GM21526 (cell line): Measurements from ENCODE around the gene CCDC134.

Source experiments
- ATAC-seq: cut with Tn5 transposase; IDR thresholded peaks from one replicate; pipeline ENCODE4 v1.9.1; 2021; ENCODE audit warnings: moderate library complexity; ENCODE audit not compliant: unreplicated experiment, low FRiP score

Gene CCDC134

DNA sequence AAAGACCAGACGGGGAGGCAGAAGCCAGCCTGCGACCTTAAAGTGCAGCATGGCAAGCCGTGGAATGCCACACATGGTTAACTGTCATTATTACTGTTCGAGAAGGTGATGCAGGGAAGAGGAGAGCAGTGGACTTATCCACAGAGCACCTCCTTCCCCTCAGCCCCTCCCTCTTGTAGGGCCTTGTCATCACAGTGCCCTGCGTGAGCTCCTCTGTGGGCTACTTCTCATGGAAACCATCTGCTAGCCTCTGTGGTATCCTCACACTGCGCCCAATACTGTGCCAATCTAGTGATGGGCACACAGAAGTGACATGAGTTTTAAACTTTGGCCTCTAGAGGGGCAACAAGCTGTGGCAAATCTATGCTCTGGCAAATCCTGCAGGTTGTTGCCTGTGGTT is 18.2 kb upstream of the CCDC134 start:
- no peak for ATAC-seq

DNA sequence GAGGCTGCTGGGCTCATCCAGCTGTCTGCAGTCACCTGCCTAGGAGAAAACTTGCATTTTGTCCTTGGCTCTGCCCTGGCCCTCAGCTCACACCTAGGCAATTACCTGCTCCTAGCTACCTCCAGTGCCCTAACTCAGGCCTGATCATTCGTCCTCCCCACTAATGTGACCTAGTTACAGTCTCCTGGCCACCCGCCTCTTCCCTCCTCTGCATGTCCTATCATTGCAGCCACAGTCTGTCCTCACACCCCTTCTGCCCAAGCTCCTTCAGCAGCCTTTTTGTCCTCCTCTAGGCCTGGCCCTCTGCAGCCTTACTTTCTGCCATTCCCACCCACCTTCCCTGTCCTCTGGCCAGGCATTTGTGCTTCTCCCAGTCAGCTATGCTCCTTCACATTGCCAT is 17.7 kb upstream of the CCDC134 start:
- no peak for ATAC-seq

DNA sequence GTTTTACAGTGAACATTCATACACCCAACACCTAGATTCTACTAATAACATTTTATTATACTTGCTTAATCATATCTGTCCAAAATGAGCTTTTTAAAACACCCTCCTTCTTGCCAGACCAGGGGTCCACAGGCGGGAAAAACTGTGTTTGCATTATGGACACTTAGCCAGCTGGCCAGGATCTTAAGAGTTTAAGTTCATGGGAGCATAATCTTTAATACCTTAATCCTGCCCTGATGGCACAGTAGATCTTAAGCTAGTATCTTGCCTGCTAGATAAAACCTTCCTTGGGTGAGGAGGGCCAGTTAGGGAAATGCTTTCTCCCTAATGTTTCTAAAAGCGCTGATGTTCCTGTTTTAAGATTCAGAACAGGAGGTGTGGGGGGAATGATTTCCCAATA is 13.1 kb upstream of the CCDC134 start:
- no peak for ATAC-seq

DNA sequence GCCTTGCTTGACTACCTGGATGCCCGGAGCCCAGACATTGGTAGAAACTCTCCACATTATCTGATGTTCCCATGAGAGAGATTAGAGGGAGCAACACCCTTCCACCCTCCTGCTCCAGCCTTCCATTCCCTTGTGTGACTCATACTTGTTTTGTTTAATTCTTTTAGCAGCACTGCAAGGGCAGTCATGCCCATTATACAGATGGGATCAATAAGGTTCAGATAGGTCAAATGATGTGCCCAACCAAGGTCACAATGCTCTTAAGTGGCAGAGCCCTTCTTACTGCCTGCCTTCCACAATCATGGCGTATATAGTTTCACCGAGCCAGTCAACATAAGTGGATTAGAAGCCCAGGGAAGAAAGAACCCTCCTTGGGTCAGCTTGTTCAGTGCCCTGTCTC is 6.6 kb upstream of the CCDC134 start:
- ATAC-seq, result no peak

DNA sequence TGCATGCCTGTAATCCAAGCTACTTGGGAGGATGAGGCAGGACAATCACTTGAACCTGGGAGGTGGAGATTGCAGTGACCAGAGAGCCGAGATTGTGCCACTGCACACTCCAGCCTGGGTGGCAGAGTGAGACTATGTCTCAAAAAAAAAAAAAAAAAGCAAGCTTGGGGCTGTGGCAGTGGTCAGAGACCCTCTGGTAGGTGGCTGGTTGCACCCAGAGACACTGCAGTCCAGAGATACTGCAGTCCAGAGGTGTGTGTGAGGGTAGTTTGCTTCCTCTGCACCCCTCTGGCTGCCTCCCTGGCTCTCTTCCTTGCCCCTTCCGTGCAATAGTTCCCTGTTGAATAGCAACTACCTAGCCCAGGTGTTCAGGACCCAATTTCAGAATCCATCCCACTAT is 1.7 kb upstream of the CCDC134 start:
- no peak for ATAC-seq

DNA sequence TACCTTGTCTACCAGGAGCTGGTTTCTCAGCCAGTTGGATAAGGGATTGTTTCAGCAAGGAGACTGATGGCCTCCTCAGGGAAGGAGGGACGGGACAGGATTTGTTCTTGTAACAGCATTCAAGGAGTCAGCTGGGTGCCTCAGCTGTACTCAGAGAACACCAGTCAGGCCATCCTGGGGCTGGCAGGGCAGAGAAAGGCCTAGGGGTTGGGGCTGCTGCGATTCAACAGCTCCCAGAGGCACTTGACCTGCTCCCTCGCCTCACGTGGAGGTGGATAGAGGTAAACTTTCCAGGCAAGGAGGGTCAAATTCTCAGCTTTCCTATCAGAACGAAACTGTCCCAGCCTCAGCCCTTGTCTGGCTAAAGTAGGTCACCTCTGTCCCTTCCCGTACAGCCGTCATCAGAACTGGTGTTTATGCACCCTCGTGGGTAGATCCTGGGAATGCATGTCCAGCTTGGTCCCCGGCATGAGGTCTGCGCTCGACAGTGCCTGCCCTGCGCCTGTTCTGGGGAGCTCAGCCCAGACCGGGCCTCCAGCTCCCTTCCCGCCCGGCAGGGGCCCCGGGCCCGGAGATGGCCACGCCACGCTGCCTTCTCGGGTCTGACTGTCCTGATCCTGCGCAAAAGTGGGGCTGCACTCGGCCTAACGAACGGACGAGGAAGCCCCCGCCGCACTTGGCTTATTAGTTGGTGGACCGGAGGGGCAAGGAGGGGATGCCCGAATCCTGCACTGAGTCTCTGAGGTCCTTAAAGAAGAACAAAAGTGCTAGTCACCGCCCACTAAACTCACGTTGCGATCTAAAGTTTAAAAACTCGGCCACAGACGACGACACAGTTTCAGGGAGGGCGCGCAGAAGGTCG is 762 bp upstream of the CCDC134 start:
- ATAC-seq, result peak; percentile 26

DNA sequence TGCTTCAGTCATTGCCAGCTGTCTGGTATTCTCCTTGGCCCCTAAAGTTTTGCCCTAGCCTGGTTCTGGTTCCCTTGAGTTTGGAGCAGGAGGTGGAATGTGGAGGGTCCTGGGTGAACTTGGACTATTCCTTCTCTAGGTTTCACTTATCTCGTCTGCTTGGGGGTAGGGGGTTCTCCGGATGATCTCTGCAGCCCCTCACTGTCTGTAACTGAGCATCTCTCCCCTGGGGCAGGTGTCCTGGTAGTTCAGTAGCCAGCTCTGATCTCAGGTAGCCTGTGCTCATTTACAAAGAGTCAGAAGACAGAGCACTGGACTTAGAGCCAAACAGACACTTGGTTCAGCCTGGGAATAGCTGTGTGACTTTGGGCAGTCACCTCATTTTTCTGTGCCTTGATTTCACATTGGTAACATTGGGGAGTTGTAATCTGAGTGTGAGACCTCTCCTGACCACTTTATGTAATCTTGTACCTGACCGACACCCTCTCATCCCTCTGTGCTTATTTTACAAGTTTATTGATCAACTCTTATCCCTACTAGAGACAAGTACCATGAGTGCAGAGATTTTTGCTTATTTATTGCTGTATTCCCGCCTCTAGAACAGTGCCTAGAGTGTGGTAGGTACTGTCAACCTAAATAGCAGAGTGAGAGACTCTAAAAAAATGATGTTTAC is 804 bp downstream of the CCDC134 start:
- no peak for ATAC-seq

DNA sequence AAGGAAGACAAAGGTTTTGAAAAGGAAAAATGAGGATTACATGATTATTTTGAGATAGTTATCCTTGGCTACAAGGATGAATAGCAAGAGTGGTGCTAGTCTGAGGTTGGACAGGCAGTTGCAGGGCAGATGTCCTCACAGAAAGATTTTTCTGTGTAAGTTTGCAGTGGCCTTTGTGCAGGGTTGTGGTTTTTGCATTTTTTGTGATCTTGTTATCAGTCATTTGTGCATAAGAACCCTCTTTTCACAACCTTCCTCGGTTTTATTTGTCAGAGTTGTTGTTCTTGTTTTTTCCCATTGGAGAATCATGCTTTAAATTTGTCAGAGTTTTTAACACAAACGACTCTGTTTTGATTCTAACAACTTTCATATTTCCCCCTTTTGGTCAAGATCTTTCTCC is 1.4 kb downstream of the CCDC134 start:
- no peak for ATAC-seq

DNA sequence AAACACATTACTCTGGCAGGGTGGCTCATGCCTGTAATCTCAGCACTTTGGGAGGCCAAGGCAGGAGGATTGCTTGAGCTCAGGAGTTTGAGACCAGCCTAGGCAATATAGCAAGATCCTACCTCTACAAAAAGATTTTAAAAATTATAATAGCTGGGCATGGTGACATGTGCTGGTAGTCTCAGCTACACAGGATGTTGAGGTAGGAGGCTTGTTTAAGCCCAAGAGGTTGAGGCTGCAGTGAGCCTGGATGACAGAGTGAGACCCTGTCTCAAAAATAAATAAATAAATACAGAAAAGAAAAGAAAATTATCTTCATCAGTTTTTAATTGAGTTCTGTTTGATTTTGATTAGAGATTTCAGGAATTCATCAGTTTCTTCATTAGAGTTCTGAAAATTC is 5.2 kb downstream of the CCDC134 start:
- no peak for ATAC-seq

DNA sequence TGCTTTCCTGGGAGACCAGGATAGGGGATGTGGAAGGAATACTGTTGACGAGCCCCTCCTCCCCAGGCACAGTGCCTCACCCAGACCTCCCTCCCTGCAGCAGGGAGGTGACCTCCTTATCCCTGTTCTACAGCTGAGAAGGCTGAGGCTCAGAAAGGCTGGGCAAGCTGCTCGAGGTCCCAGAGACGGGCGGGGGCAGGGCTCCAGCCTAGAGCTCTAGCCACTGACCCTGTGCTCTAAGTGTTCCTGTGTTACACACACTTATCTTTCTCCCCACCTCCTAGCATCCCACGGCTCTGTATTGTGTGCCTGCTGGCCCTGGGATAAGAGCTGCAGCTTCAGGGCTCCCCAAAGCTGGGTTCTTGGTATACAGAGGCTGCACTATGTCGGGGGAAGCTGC is 7.9 kb downstream of the CCDC134 start:
- no peak for ATAC-seq

DNA sequence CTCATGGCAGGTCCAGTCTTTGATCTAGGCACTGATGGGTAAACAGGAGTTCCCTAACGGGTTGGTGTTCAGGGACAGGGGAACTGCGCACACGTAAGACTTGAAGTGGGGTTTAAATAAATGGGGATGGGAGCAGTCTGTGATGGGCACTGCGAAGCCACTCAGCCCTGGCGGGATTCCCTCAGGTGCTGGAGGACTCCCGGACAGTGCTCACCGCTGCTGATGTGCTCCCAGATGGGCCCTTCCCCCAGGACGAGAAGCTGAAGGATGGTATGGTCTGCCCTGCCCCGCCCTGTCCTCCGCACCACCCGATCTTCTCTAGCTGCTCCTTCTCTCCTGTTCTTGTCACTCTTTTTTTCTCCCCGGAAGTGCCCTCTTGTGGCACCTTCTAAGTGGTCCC is 9.5 kb downstream of the CCDC134 start:
- ATAC-seq, result no peak

DNA sequence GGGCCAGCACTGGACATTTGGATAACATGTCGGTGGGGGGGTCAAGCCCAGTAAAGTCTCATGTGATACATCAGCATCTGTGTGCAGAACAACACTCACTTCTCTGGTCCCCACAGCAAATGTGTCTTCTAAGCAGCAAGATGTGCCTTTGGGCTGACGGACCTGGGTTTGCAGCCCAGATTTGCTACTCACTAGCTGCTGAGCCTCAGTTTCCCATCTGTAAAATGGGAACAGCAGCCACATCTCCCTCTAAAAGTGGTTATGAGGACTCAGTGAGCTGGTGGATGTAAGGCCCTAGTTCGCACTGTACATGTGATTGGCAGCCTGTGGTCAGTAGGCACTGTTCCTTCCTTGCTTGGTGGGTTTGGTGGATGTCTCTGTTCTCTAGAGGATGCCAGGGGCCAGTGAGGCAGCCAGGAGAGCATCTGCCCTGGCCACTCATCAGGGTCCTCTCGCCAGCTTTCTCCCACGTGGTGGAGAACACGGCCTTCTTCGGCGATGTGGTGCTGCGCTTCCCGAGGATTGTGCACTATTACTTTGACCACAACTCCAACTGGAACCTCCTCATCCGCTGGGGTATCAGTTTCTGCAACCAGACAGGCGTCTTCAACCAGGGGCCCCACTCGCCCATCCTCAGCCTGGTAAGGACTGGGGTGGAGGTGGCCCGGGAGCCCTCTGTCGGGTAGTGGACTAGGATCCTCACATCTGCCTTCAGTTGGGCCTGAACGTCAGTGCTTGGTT is 12.5 kb downstream of the CCDC134 start:
- ATAC-seq, result no peak

DNA sequence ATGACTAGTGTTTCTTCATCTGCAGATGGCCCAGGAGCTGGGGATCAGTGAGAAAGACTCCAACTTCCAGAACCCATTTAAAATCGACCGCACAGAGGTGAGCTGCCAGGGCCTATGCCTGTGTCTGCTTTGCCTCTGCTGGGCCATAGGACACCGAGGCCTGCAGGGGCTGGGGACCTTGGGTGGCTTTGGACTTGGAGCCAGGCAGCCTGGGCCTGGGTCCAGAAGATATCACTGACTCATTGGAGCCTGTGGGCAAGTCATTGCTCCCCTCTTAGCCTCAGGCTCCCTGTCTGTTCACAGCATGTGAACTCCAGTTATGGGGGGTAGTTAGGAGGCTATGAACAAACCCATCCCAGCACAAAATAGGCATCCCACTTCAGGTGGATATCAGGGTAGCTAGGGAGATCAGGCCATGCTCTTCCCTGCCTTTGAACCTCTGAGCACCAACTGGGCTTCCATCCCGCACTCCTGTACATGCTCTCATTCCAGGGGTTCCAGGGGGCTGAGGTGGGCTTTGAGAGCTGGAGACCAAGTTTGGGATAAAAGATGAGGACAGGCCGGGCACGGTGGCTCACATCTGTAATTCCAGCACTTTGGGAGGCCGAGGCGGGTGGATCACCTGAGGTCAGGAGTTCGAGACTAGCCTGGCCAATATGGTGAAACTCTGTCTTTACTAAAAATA is 13.4 kb downstream of the CCDC134 start:
- ATAC-seq, result no peak

DNA sequence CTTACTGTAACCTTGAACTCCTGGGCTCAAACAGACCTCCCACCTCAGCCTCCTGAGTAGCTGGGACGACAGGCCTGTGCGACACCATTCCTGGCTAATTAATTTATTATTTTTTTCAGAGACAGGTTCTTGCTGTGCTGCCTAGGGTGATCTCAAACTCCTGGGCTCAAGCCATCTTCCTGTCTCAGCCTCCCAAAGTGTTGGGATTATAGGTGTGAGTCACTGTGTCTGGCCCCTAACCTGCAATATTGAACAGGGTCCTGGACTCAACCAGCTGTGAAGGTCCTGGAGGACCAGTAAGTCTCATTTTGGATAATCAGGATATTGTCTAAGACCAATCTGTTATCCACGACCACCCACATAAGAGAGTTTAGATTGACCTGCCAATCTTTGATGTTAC is 15.2 kb downstream of the CCDC134 start:
- no peak for ATAC-seq

DNA sequence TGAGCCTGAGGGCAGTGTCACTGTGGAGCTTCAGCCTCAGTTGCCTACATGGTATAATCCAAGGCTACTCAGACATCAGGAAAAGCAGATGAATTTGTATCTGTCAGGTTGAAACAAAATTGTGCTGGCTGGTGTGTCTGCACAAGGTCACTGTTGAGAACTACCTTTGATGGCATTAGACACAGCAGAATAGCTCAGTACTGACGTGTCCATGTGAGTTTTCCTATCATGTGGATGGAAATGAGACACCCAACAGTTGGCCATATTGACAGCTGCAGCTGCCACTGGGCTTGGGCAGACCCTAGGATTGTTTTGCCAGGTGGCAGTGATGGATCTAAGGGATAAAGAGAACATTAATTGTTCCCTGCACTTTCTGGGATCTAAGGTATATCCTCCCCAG is 15.8 kb downstream of the CCDC134 start:
- no peak for ATAC-seq

DNA sequence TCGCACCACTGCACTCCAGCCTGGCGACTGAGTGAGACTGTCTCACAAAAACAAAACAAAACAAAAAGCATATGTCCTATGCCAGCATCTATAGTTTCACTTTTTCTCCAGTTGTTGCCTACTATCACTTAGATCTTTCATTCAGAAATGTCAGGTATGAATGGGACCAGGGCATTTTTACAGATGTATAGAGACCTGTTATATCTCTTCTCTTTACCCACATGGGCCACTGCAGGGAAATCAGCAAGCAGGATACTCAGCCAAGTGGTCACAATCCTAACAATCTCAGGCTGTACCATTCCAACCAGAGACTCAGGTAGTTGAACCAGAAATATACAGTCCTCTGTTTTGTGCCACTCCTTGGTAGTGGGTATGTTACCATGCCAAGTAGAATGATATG is 16.4 kb downstream of the CCDC134 start:
- no peak for ATAC-seq

DNA sequence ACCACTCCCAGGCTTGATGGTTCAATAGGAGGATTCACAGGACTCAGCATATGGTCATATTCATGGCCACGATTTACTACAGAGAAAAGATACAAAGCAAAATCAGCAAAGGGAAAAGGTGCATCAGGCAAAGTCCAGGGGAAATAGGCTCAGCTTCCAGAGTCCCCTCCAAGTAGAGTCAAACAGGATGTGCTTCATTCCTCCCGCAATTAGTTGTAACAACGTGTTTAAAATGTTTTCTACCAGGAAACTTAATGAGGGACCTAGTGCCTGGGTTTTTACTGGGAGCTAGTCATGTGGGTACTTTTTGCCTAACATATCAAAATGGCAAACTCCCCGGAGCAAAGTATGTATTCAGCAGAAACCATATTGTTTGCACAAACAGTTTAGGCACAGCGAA is 17.5 kb downstream of the CCDC134 start:
- ATAC-seq, result no peak

DNA sequence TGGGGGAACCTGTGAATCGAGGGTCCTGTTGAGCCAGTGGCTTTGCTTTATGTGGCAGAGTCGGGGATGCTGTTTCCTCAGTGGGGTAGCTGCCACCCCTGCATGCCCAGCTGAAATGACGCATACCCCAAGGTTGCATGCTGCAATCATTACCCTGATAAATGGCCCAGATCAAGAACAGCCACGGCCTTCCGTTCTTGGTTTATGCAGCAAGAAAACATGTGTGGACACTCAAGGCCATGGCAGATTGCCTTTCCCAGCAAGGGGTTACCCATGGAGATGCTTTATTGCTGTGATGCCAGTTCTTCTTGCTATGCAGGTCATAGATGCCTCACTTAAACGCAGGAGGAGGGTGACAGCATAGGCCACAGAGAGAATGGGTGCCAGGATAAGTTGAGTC is 18.1 kb downstream of the CCDC134 start:
- ATAC-seq, result no peak

DNA sequence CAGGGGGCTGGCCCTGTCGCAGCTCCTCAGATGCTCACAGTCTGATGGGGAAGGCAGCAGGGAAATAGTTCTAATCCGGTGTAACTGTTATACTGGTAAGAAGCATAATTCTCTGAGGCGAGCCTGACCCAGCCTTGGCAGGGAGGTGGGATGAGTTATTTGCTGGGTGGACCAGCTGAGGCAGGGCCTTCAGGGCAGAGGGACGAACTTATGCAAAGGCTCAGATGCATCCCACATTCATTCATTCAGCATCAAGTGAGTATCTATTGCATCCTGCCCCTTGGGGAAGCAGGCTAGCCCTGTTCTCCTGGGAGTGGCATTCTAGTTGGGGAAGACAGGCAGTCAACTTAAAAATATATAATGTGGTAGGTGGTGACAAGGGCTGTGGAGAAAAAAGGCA is 18.8 kb downstream of the CCDC134 start:
- no peak for ATAC-seq

DNA sequence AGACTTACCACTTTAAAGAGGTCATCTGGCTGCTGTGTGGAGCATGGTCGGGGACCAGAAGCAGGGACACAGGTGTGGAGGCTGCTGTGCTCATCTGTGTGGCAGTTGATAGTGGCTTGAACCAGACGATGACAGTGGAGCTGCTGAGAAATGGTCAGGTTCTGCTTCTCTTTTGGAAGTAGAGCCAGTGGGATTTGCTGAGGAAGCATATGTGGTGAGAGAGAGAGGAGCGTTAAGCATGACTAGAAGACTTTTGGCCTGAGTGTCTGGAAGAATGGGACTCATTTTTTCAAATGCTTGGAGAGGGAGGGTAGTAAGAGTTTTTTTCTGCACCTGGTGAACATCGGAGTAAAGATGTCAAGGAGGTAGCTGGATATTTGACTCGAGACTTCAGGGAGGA is 20.0 kb downstream of the CCDC134 start:
- no peak for ATAC-seq
